ENCODE results near the gene PLXND1.

The PLXND1 gene

GRCh38 chr3:129610276-129610675, 3.8 kb upstream of the PLXND1 start:
- Histone ChIP-seq H3K9me3 (ENCODE audit: insufficient read depth, low read length, severe bottlenecking) (no peaks in the 10 kb centered on the region), H4K20me1 (ENCODE audit: insufficient read depth, low read length) (peaks cover 10% of the 10 kb centered on the region), H3K9ac (ENCODE audit: low read depth, low read length) (no peak overlapping the region), H3K4me3 (ENCODE audit: low read depth in 1 of 2, low read length in 2 of 2) (no peak overlapping the region), H3K4me1 (ENCODE audit: insufficient read depth, low read length) (peaks cover 27% of the 10 kb centered on the region), H3K27ac (ENCODE audit: low read length) (no peak overlapping the region), H3K4me2 (ENCODE audit: insufficient read depth, low read length) (no peak overlapping the region), H2AFZ (ENCODE audit: low read depth, low read length) (no peak overlapping the region), H3K27me3 (ENCODE audit: insufficient read depth, low read length, poor library complexity) (no peaks in the 10 kb centered on the region), H3K36me3 (ENCODE audit: insufficient read depth, low read length) (peaks cover 5% of the 10 kb centered on the region; the same call in 1 of the 2 replicates), H3K79me2 (ENCODE audit: insufficient read depth, low read length) (peaks cover 17% of the 10 kb centered on the region)
- DNase-seq (no peak), ATAC-seq (ENCODE audit: insufficient read depth, low read depth) (no peak)
- TF ChIP-seq CTCF (IDR thresholded peaks at IDR 0.05; ENCODE audit: borderline replicate concordance, extremely low read depth, low read length, poor library complexity, severe bottlenecking) (no peak), EZH2 (IDR thresholded peaks at IDR 0.05; ENCODE audit: borderline replicate concordance, low read depth, low read length, severe bottlenecking) (no peak)

DNA sequence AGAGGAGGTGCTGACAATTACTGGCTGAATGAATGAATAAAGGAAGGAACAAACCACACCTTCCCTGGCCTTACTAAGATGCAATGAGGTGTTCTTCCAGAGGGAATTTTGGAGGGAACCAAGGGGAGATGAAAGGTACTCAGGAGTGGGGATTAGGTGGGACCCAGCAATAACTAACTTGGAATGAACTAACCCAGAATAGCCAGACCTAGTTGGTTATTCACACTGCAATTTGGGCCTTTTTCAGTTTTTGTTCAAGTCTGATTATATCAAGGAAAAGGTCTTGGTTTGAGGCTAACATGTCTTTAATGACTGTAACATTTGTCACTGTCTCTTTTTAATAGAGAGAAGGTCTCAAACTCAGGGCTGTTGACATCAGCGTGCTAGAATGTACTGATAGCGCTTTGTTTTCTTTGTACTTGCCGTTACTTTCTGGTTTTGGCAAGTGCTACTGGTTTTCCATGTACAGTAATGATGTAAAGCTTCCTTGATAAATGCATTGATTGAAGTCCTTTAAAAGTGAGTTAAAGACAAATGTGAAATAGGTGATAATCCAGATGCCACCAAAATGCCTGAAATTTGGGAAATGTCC, 3.2 kb upstream of the PLXND1 start:
- no peak overlapping the region for H3K4me3 ChIP-seq (ENCODE audit: low read depth in 1 of 2, low read length in 2 of 2)
- no peak overlapping the region for H3K4me2 ChIP-seq (ENCODE audit: insufficient read depth, low read length)
- H3K9me3 ChIP-seq (ENCODE audit: insufficient read depth, low read length, severe bottlenecking) = no peaks in the 10 kb centered on the region
- H3K79me2 ChIP-seq (ENCODE audit: insufficient read depth, low read length) = peaks cover 23% of the 10 kb centered on the region
- ATAC-seq (ENCODE audit: insufficient read depth, low read depth) (no peak), DNase-seq (no peak)
- peaks cover 9% of the 10 kb centered on the region for H3K36me3 ChIP-seq (ENCODE audit: insufficient read depth, low read length)
- peaks cover 30% of the 10 kb centered on the region for H3K4me1 ChIP-seq (ENCODE audit: insufficient read depth, low read length)
- H3K9ac ChIP-seq (ENCODE audit: low read depth, low read length) = no peak overlapping the region
- H4K20me1 ChIP-seq (ENCODE audit: insufficient read depth, low read length) = peaks cover 15% of the 10 kb centered on the region
- H3K27ac ChIP-seq (ENCODE audit: low read length) = no peak overlapping the region
- no peaks in the 10 kb centered on the region for H3K27me3 ChIP-seq (ENCODE audit: insufficient read depth, low read length, poor library complexity)
- no peak overlapping the region for H2AFZ ChIP-seq (ENCODE audit: low read depth, low read length)
- TF ChIP-seq EZH2 (IDR thresholded peaks at IDR 0.05; ENCODE audit: borderline replicate concordance, low read depth, low read length, severe bottlenecking) = no peak
- TF ChIP-seq CTCF (IDR thresholded peaks at IDR 0.05; ENCODE audit: borderline replicate concordance, extremely low read depth, low read length, poor library complexity, severe bottlenecking) = no peak

- Histone ChIP-seq H3K4me2 (ENCODE audit: insufficient read depth, low read length) (no peak overlapping the region), H2AFZ (ENCODE audit: low read depth, low read length) (no peak overlapping the region)
Observed at GRCh38 chr3:129608936-129609590, 2.6 kb upstream of the PLXND1 start.

More at GRCh38 chr3:129608936-129609590, 2.6 kb upstream of the PLXND1 start:
- no peak overlapping the region for H3K27ac ChIP-seq (ENCODE audit: low read length)
- no peak for ATAC-seq (ENCODE audit: insufficient read depth, low read depth)
- no peak overlapping the region for H3K4me3 ChIP-seq (ENCODE audit: low read depth in 1 of 2, low read length in 2 of 2)
- no peaks in the 10 kb centered on the region for H3K27me3 ChIP-seq (ENCODE audit: insufficient read depth, low read length, poor library complexity)
- H3K9ac ChIP-seq (ENCODE audit: low read depth, low read length) = no peak overlapping the region
- H3K4me1 ChIP-seq (ENCODE audit: insufficient read depth, low read length) = peaks cover 37% of the 10 kb centered on the region
- DNase-seq = no peak
- TF ChIP-seq EZH2 (IDR thresholded peaks at IDR 0.05; ENCODE audit: borderline replicate concordance, low read depth, low read length, severe bottlenecking) = no peak
- no peak for TF ChIP-seq CTCF (IDR thresholded peaks at IDR 0.05; ENCODE audit: borderline replicate concordance, extremely low read depth, low read length, poor library complexity, severe bottlenecking)
- H3K79me2 ChIP-seq (ENCODE audit: insufficient read depth, low read length) = peaks cover 30% of the 10 kb centered on the region
- peaks cover 21% of the 10 kb centered on the region for H4K20me1 ChIP-seq (ENCODE audit: insufficient read depth, low read length)
- H3K36me3 ChIP-seq (ENCODE audit: insufficient read depth, low read length) = peaks cover 15% of the 10 kb centered on the region
- no peaks in the 10 kb centered on the region for H3K9me3 ChIP-seq (ENCODE audit: insufficient read depth, low read length, severe bottlenecking)
